Liver (tissue), 9 donors: ENCODE data around the gene DSTN. TPM values are rescaled to one million over a fixed set of nuclear protein-coding genes. Genes with fewer than 3 reads are reported as not detected.

Experiments
- DNase-seq: peaks from one replicate; pipeline ENCODE4 v3.0.0-alpha.2; 2017; ENCODE audit warnings: low spot score
- H3K27ac ChIP-seq, 2 donors: one replicate each; pipeline ENCODE4 v1.7.0; 2013; ENCODE audit warnings: inconsistent platforms in 2 of 2, low read length in 2 of 2, control low read depth in 1 of 2, low read depth in 1 of 2, mild to moderate bottlenecking in 1 of 2
- H3K27me3 ChIP-seq, 4 donors: one replicate each; pipeline versions ENCODE4 v1.6.1 to v1.7.0; 2013; ENCODE audit warnings: low read length in 3 of 4, inconsistent platforms in 1 of 4, mild to moderate bottlenecking in 1 of 4, moderate library complexity in 1 of 4; ENCODE audit not compliant: control insufficient read depth in 4 of 4, insufficient read depth in 4 of 4
- H3K36me3 ChIP-seq, 4 donors: one replicate each; pipeline versions ENCODE4 v1.6.1 to v1.7.0; 2013; ENCODE audit warnings: low read length in 3 of 4, mild to moderate bottlenecking in 3 of 4, low read depth in 1 of 4, moderate library complexity in 1 of 4; ENCODE audit not compliant: control insufficient read depth in 4 of 4, insufficient read depth in 3 of 4
- H3K4me1 ChIP-seq, 4 donors: one replicate each; pipeline versions ENCODE4 v1.6.1 to v1.7.0; 2013; ENCODE audit warnings: low read length in 3 of 4, mild to moderate bottlenecking in 3 of 4, moderate library complexity in 1 of 4; ENCODE audit not compliant: control insufficient read depth in 4 of 4, insufficient read depth in 4 of 4
- H3K4me3 ChIP-seq, 3 donors: one replicate each; pipeline versions ENCODE4 v1.6.1 to v1.7.0; 2013; ENCODE audit warnings: low read length in 3 of 3, control low read depth in 1 of 3, low read depth in 1 of 3, mild to moderate bottlenecking in 1 of 3
- H3K9ac ChIP-seq, 2 donors: one replicate each; pipeline ENCODE4 v1.7.0; 2013; ENCODE audit warnings: low read length in 2 of 2, mild to moderate bottlenecking in 2 of 2, moderate library complexity in 2 of 2, control low read depth in 1 of 2, low read depth in 1 of 2
- H3K9me3 ChIP-seq, 4 donors: one replicate each; pipeline versions ENCODE4 v1.6.1 to v1.7.0; 2013; ENCODE audit warnings: low read length in 3 of 4; ENCODE audit not compliant: control insufficient read depth in 4 of 4
- EGR1 ChIP-seq, 2 donors: IDR thresholded peaks; 2 replicates each; pipeline ENCODE4 v1.6.1; 2016 to 2018; ENCODE audit warnings: antibody characterized with exemption in 2 of 2, low read depth in 2 of 2
- FOXA1 ChIP-seq: IDR thresholded peaks from 2 replicates; pipeline ENCODE4 v1.6.1; 2016; ENCODE audit warnings: antibody characterized with exemption
- GABPA ChIP-seq, 2 donors: IDR thresholded peaks in 1 of 2; conservative IDR thresholded peaks in 1 of 2; 2 replicates each; pipeline ENCODE4 v1.6.1; 2016; ENCODE audit warnings: antibody characterized with exemption in 2 of 2, mild to moderate bottlenecking in 1 of 2, moderate library complexity in 1 of 2
- HNF4A ChIP-seq, 2 donors: conservative IDR thresholded peaks; 2 replicates each; pipeline ENCODE4 v1.6.1; 2016; ENCODE audit warnings: antibody characterized with exemption in 2 of 2, mild to moderate bottlenecking in 2 of 2
- JUND ChIP-seq, 2 donors: IDR thresholded peaks; 2 replicates each; pipeline ENCODE4 v1.6.1; 2016; ENCODE audit warnings: antibody characterized with exemption in 2 of 2
- RAD21 ChIP-seq, 2 donors: IDR thresholded peaks; 2 replicates each; pipeline ENCODE4 v1.6.1; 2016; ENCODE audit warnings: antibody characterized with exemption in 2 of 2, mild to moderate bottlenecking in 2 of 2
- RXRA ChIP-seq, 2 donors: IDR thresholded peaks; 2 replicates each; pipeline ENCODE4 v1.6.1; 2017 to 2018; ENCODE audit warnings: antibody characterized with exemption in 2 of 2, mild to moderate bottlenecking in 1 of 2
- SP1 ChIP-seq: IDR thresholded peaks from 2 replicates; pipeline ENCODE4 v1.6.1; 2018; ENCODE audit warnings: antibody characterized with exemption, mild to moderate bottlenecking
- TAF1 ChIP-seq: conservative IDR thresholded peaks from 2 replicates; pipeline ENCODE4 v1.6.1; 2016; ENCODE audit warnings: antibody characterized with exemption, mild to moderate bottlenecking
- YY1 ChIP-seq: IDR thresholded peaks from 2 replicates; pipeline ENCODE4 v1.6.1; 2016; ENCODE audit warnings: antibody characterized with exemption, mild to moderate bottlenecking
- WGBS: extraction: QIAGEN DNeasy Blood & Tissue Kit; methylation state at CpG from one replicate; pipeline ENCODE4 v1.1.7; 2013; 5-methylcytosine and 5-hydroxymethylcytosine counted together
- polyA plus RNA-seq, 2 donors: library from polyadenylated mRNA; stranded (reverse) in 1 of 2; unstranded in 1 of 2; fragments of 200-250 nt in 1 of 2; fragments of >200 nt in 1 of 2; fragmentation: Nextera tagmentation in 1 of 2; extraction: Ambion mirVana in 1 of 2; gene quantifications; one replicate each; pipeline versions ENCODE4 v1.2.1 to v1.2.3, GENCODE V29; 2013 to 2015
- total RNA-seq, 2 donors: library from RNA; depleted of rRNA; stranded (reverse); fragments of >200 nt; gene quantifications; one replicate each; pipeline ENCODE4 v1.2.3, GENCODE V29; 2014
- TF ChIP-seq, protein P1 (sequence below): IDR thresholded peaks from 2 replicates; pipeline ENCODE4 v1.6.1; 2016; ENCODE audit warnings: antibody characterized with exemption
- TF ChIP-seq, protein P2 (sequence below): fragments of 150-350 bp; IDR thresholded peaks from 2 replicates; pipeline ENCODE4 v1.5.1; 2017; ENCODE audit warnings: improper control_type of control experiment, low read depth, low read length; ENCODE audit not compliant: missing input control
- TF ChIP-seq, protein P3 (sequence below): IDR thresholded peaks from 2 replicates; pipeline ENCODE4 v1.6.1; 2016; ENCODE audit warnings: antibody characterized with exemption, mild to moderate bottlenecking
- TF ChIP-seq, protein P4 (sequence below): IDR thresholded peaks from 2 replicates; pipeline ENCODE4 v1.6.1; 2016; ENCODE audit warnings: antibody characterized with exemption
- TF ChIP-seq, protein P5 (sequence below): IDR thresholded peaks from 2 replicates; pipeline ENCODE4 v1.6.1; 2016; ENCODE audit warnings: antibody characterized with exemption
- donor health status: healthy.
- donor health status: healthy.
- donor health status: healthy.
- donor health status: healthy.
- donor health status: healthy.

Gene DSTN
- total and polyA plus RNA-seq, 4 donors: 39.9 to 137 (median 108) TPM

DNA sequence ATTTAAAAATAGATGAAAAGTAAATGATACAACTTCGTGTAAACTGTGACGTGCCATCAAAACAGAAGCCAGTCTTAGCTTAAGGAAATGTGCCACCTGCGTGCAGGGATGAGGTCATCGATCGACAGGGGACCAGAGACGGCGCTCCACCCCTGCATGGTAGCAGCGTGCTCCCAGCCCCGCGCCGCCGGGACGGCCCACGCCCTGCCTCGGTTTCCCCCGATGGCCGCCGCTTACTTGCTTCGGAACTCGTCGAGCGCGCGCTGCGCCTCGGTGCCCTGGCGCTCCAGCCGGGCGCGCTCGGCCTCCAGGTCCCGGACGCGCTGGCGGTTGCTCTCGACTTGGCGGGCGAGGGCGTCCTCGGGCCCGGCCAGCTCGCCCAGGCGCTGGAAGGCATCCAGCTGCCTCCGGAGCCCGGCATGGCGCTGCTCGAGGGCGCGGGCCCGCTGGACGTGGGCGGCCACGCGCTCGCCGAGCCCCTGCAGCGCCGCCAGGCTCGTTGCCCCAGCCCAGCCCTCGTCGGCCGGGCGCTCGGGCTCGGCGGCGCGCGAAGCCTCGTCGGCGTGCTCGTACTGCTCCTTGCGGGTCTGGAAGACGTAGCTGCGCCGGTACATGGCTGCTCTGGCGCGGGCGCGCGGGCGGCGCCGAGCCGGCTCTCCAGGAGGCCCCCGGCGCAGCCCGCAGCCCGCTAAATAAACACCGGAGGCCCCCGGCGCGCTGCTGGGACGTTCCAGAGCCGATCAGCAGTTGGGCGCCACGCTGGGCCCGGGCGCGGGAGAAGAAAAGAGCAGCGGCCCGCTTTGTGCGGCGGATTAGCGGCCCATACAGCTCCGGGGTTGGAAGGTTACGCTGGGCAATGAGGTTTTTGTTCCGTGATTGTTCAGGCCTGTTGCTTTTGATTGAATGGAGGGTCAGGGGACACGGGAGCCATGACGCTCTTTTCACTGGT is 38.9 kb upstream of the DSTN start, which contains the start of gene BFSP1:
BFSP1 (minus strand) TSS at position 664 of the 949 bp plus-strand sequence; CDS start at position 614, 50 bp downstream.
- peak within 1 kb of the TSS; percentile 48 to 68 (median 53) for H3K4me3 ChIP-seq
- 2% methylated on average over 111 of the region's 111 CpGs for WGBS
- no peaks in the 10 kb centered on the region for H3K9me3 ChIP-seq
- TF ChIP-seq RXRA (IDR thresholded peaks at IDR 0.05) (no peak), YY1 (no peak), RAD21 (IDR thresholded peaks at IDR 0.05) (no peak), JUND (IDR thresholded peaks at IDR 0.05) (no peak), HNF4A (conservative IDR thresholded peaks at IDR 0.05) (no peak), SP1 (no peak), TAF1 (no peak)
- TF ChIP-seq, protein P1, sequence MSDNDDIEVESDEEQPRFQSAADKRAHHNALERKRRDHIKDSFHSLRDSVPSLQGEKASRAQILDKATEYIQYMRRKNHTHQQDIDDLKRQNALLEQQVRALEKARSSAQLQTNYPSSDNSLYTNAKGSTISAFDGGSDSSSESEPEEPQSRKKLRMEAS: no peak
- TF ChIP-seq, protein P2, sequence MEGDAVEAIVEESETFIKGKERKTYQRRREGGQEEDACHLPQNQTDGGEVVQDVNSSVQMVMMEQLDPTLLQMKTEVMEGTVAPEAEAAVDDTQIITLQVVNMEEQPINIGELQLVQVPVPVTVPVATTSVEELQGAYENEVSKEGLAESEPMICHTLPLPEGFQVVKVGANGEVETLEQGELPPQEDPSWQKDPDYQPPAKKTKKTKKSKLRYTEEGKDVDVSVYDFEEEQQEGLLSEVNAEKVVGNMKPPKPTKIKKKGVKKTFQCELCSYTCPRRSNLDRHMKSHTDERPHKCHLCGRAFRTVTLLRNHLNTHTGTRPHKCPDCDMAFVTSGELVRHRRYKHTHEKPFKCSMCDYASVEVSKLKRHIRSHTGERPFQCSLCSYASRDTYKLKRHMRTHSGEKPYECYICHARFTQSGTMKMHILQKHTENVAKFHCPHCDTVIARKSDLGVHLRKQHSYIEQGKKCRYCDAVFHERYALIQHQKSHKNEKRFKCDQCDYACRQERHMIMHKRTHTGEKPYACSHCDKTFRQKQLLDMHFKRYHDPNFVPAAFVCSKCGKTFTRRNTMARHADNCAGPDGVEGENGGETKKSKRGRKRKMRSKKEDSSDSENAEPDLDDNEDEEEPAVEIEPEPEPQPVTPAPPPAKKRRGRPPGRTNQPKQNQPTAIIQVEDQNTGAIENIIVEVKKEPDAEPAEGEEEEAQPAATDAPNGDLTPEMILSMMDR: no peak
- TF ChIP-seq, protein P3, sequence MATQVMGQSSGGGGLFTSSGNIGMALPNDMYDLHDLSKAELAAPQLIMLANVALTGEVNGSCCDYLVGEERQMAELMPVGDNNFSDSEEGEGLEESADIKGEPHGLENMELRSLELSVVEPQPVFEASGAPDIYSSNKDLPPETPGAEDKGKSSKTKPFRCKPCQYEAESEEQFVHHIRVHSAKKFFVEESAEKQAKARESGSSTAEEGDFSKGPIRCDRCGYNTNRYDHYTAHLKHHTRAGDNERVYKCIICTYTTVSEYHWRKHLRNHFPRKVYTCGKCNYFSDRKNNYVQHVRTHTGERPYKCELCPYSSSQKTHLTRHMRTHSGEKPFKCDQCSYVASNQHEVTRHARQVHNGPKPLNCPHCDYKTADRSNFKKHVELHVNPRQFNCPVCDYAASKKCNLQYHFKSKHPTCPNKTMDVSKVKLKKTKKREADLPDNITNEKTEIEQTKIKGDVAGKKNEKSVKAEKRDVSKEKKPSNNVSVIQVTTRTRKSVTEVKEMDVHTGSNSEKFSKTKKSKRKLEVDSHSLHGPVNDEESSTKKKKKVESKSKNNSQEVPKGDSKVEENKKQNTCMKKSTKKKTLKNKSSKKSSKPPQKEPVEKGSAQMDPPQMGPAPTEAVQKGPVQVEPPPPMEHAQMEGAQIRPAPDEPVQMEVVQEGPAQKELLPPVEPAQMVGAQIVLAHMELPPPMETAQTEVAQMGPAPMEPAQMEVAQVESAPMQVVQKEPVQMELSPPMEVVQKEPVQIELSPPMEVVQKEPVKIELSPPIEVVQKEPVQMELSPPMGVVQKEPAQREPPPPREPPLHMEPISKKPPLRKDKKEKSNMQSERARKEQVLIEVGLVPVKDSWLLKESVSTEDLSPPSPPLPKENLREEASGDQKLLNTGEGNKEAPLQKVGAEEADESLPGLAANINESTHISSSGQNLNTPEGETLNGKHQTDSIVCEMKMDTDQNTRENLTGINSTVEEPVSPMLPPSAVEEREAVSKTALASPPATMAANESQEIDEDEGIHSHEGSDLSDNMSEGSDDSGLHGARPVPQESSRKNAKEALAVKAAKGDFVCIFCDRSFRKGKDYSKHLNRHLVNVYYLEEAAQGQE: no peak
- H3K4me1 ChIP-seq: peaks cover 0 to 8% (median 6%) of the 10 kb centered on the region in 4 donors
- no peaks in the 10 kb centered on the region for H3K27me3 ChIP-seq
- peak; percentile 56 for DNase-seq
- H3K36me3 ChIP-seq: no peaks in the 10 kb centered on the region
- H3K27ac ChIP-seq: peak within 1 kb of the TSS; percentile 8 to 61
- peak within 1 kb of the TSS in 1 of 2 donors; percentile 41 for H3K9ac ChIP-seq

DNA sequence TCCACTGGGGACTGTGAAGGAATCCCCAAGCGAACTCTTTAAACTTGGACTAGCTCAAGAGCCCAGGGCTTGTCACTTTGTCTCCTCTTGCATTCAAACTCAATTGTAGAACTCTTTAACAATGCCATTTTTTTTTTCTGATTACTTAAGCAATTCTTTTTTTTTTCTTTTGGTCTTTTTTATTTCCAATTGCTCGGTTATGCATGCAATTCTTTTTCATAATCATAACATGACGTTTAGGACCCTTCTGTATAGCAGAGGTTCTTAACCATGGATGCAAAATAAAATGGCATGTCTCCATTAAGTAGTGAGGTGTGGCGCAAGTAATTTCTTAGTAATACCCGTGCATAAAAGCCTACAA is 38.2 kb upstream of the DSTN start:
- H3K36me3 ChIP-seq: no peaks in the 10 kb centered on the region
- no peaks in the 10 kb centered on the region for H3K9me3 ChIP-seq
- TF ChIP-seq TAF1 (no peak), HNF4A (conservative IDR thresholded peaks at IDR 0.05) (no peak), GABPA (IDR thresholded peaks at IDR 0.05 in 1 of 2, conservative IDR thresholded peaks at IDR 0.05 in 1 of 2) (no peak), EGR1 (IDR thresholded peaks at IDR 0.05; ENCODE audit: low read depth in 2 of 2) (no peak), YY1 (no peak), RXRA (IDR thresholded peaks at IDR 0.05) (no peak), FOXA1 (no peak), SP1 (no peak)
- TF ChIP-seq, protein P4, sequence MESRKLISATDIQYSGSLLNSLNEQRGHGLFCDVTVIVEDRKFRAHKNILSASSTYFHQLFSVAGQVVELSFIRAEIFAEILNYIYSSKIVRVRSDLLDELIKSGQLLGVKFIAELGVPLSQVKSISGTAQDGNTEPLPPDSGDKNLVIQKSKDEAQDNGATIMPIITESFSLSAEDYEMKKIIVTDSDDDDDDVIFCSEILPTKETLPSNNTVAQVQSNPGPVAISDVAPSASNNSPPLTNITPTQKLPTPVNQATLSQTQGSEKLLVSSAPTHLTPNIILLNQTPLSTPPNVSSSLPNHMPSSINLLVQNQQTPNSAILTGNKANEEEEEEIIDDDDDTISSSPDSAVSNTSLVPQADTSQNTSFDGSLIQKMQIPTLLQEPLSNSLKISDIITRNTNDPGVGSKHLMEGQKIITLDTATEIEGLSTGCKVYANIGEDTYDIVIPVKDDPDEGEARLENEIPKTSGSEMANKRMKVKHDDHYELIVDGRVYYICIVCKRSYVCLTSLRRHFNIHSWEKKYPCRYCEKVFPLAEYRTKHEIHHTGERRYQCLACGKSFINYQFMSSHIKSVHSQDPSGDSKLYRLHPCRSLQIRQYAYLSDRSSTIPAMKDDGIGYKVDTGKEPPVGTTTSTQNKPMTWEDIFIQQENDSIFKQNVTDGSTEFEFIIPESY: no peak
- TF ChIP-seq, protein P5, sequence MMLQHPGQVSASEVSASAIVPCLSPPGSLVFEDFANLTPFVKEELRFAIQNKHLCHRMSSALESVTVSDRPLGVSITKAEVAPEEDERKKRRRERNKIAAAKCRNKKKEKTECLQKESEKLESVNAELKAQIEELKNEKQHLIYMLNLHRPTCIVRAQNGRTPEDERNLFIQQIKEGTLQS: no peak
- TF ChIP-seq, protein P3: no peak
- TF ChIP-seq, protein P1: no peak
- H3K4me1 ChIP-seq: peaks cover 0 to 8% (median 6%) of the 10 kb centered on the region in 4 donors
- H3K27ac ChIP-seq: peak overlapping the region; percentile 8 to 61
- H3K9ac ChIP-seq: peak overlapping the region in 1 of 2 donors; percentile 41
- peak overlapping the region; percentile 22 to 68 (median 53) for H3K4me3 ChIP-seq
- WGBS: 82% methylated on average over 5 of the region's 5 CpGs
- no peaks in the 10 kb centered on the region for H3K27me3 ChIP-seq
- DNase-seq: no peak
